Trophoblast cell (in vitro differentiated cells and primary cell): Measurements from ENCODE around the gene JPH4.

Experiments
- DNase-seq, 2 donors: peaks; one replicate each; pipeline ENCODE4 v3.0.0-alpha.2; 2016
- H2AFZ ChIP-seq: 2 replicates; pipeline ENCODE4 v1.6.1; 2013; ENCODE audit warnings: low read length, moderate library complexity, mild to moderate bottlenecking; ENCODE audit not compliant: insufficient read depth, poor library complexity
- H2AK5ac ChIP-seq: 2 replicates; pipeline ENCODE4 v1.6.1; 2013; ENCODE audit warnings: mild to moderate bottlenecking, low read length
- H2BK120ac ChIP-seq: 2 replicates; pipeline ENCODE4 v1.6.1; 2013; ENCODE audit warnings: low read length, mild to moderate bottlenecking, moderate library complexity; ENCODE audit not compliant: insufficient read depth, poor library complexity
- H2BK12ac ChIP-seq: 2 replicates; pipeline ENCODE4 v1.6.1; 2013; ENCODE audit warnings: mild to moderate bottlenecking, low read length, moderate library complexity
- H2BK5ac ChIP-seq: 2 replicates; pipeline ENCODE4 v1.6.1; 2013; ENCODE audit warnings: low read length, low read depth, moderate library complexity, mild to moderate bottlenecking; ENCODE audit not compliant: poor library complexity
- H3K14ac ChIP-seq: 2 replicates; pipeline ENCODE4 v1.6.1; 2013; ENCODE audit warnings: mild to moderate bottlenecking, low read length
- H3K18ac ChIP-seq: 2 replicates; pipeline ENCODE4 v1.6.1; 2013; ENCODE audit warnings: mild to moderate bottlenecking, low read length
- H3K23ac ChIP-seq: 2 replicates; pipeline ENCODE4 v1.6.1; 2013; ENCODE audit warnings: low read length
- H3K27ac ChIP-seq: 2 replicates; pipeline ENCODE4 v1.5.1; 2013; ENCODE audit warnings: low read depth, mild to moderate bottlenecking, inconsistent platforms, low read length, moderate library complexity
- H3K27me3 ChIP-seq: 2 replicates; pipeline ENCODE4 v1.6.1; 2013; ENCODE audit warnings: inconsistent platforms, mild to moderate bottlenecking, low read length, moderate library complexity; ENCODE audit not compliant: insufficient read depth
- H3K36me3 ChIP-seq, 2 experiments: 1 replicate in 1 of 2; 2 replicates in 1 of 2; pipeline ENCODE4 v1.6.1; 2013; ENCODE audit warnings: low read length in 2 of 2, mild to moderate bottlenecking in 2 of 2, moderate library complexity in 1 of 2; ENCODE audit not compliant: insufficient read depth in 2 of 2, control insufficient read depth in 1 of 2
- H3K4ac ChIP-seq: 2 replicates; pipeline ENCODE4 v1.6.1; 2013; ENCODE audit warnings: low read depth, mild to moderate bottlenecking, low read length, moderate library complexity
- H3K4me1 ChIP-seq, 2 experiments: 1 replicate in 1 of 2; 2 replicates in 1 of 2; pipeline ENCODE4 v1.6.1; 2013; ENCODE audit warnings: low read length in 2 of 2, mild to moderate bottlenecking in 2 of 2, moderate library complexity in 1 of 2; ENCODE audit not compliant: insufficient read depth in 2 of 2, control insufficient read depth in 1 of 2
- H3K4me2 ChIP-seq: 2 replicates; pipeline ENCODE4 v1.6.1; 2013; ENCODE audit warnings: inconsistent platforms, mild to moderate bottlenecking, low read length, moderate library complexity
- H3K4me3 ChIP-seq: 2 replicates; pipeline ENCODE4 v1.5.1; 2013; ENCODE audit warnings: mild to moderate bottlenecking, low read depth, low read length, inconsistent platforms
- H3K79me1 ChIP-seq: one replicate; pipeline ENCODE4 v1.6.1; 2013; ENCODE audit warnings: low read length
- H3K79me2 ChIP-seq: 2 replicates; pipeline ENCODE4 v1.6.1; 2013; ENCODE audit warnings: low read length, mild to moderate bottlenecking; ENCODE audit not compliant: control insufficient read depth, insufficient read depth, poor library complexity
- H3K9ac ChIP-seq: 2 replicates; pipeline ENCODE4 v1.6.1; 2013; ENCODE audit warnings: mild to moderate bottlenecking, low read length
- H3K9me3 ChIP-seq: 2 replicates; pipeline ENCODE4 v1.6.1; 2013; ENCODE audit warnings: low read depth, mild to moderate bottlenecking, control low read depth, inconsistent platforms, low read length; ENCODE audit not compliant: insufficient read depth
- H4K12ac ChIP-seq: 2 replicates; pipeline ENCODE4 v1.6.1; 2013; ENCODE audit warnings: low read depth, mild to moderate bottlenecking, low read length, moderate library complexity
- H4K8ac ChIP-seq: 2 replicates; pipeline ENCODE4 v1.6.1; 2013; ENCODE audit warnings: low read depth, mild to moderate bottlenecking, low read length, moderate library complexity
- H4K91ac ChIP-seq: one replicate; pipeline ENCODE4 v1.6.1; 2013; ENCODE audit warnings: low read depth, mild to moderate bottlenecking, low read length, moderate library complexity
- WGBS: extraction: QIAGEN DNeasy Blood & Tissue Kit; methylation state at CpG from one replicate; pipeline ENCODE4 v1.1.7; 2013; ENCODE audit warnings: missing lambda C conversion rate; ENCODE audit not compliant: insufficient read length, insufficient coverage; ENCODE audit errors: extremely low coverage; 5-methylcytosine and 5-hydroxymethylcytosine counted together

JPH4 gene

DNA sequence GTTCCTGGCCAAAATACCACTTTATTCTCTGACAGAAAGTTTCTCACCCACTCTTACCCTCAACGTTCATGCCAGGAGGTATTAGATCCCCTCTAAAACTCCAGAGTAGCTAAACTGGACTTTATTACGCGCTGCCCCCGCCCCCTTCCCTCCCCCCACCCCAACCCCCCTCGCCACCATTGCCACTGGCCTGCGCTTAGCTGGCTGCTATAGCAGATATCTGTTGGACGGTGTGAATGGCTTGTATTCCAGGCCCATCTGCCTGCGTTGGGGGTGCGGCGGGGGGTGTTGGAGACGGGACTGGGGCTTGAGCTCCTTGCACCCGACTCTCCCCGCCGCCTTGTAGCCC lies 23.1 kb downstream of the JPH4 start:
- H3K27me3 ChIP-seq = no peaks in the 10 kb centered on the region
- H3K14ac ChIP-seq = no peak overlapping the region
- H3K9me3 ChIP-seq = no peaks in the 10 kb centered on the region
- H4K91ac ChIP-seq = no peak overlapping the region
- WGBS = no CpG with 5 or more reads among the region's 14 CpGs
- no peak overlapping the region for H2BK120ac ChIP-seq
- H3K4me1 ChIP-seq = peaks cover 5 to 16% of the 10 kb centered on the region in 2 experiments
- H3K4ac ChIP-seq = no peak overlapping the region
- peak overlapping the region; percentile 2 for H4K8ac ChIP-seq
- peaks cover 7% of the 10 kb centered on the region for H3K79me1 ChIP-seq
- H3K9ac ChIP-seq = no peak overlapping the region
- H2BK5ac ChIP-seq = no peak overlapping the region
- H3K4me3 ChIP-seq = peak overlapping the region; percentile 92
- no peak overlapping the region for H2BK12ac ChIP-seq
- H2AFZ ChIP-seq = no peak overlapping the region
- H3K27ac ChIP-seq = no peak overlapping the region
- no peak overlapping the region for H3K18ac ChIP-seq
- no peak overlapping the region for H3K23ac ChIP-seq
- H4K12ac ChIP-seq = no peak overlapping the region
- no peak for DNase-seq
- peak overlapping the region; percentile 82 for H3K4me2 ChIP-seq
- H3K79me2 ChIP-seq = peaks cover 10% of the 10 kb centered on the region
- no peak overlapping the region for H2AK5ac ChIP-seq
- peaks cover 18 to 26% of the 10 kb centered on the region in 2 experiments for H3K36me3 ChIP-seq

DNA sequence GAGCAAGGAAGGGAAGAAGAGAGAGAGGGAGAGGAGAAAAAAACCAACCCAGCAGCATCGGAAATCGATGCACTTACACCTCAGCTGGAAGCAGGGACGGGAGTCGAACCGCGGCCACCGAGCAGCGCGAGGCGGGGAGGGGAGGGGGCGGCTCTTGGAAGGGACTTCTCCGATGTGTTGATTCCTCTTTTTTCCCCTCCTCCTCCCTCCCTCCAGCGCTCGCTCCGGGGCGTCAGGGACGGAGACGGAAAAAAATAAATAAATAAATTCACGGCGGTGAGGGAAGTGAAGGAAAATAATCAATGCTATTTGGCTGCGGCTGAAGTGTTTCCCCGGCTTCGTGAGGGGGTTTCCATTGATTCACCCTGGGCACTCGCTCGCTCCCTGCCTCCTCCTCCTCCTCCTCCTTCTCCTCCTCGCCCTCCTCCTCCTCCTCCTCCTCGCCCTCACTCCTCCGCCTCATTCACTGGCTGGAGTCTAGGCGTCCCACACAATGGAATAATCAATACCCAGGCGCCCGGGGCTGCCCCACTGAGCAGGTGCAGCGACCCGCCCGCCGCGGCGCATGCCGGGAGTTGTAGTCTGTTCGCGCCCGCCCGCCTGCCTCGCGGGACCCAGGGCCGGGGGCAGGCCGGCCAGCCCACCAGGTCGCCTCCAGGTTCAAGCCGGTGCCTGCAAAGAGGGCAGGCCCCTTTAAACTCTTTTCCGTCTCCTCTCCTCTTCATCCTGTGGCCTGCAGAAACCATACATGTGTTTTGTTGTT lies 27.1 kb downstream of the JPH4 start, which contains the start of gene ZFHX2:
TSS of gene ZFHX2 (minus strand) at position 500 of the 763 bp plus-strand sequence. CDS start 16,440 bp downstream, outside the sequence.
- Histone ChIP-seq H3K14ac (no peak within 1 kb of the TSS), H3K4me2 (peak within 1 kb of the TSS; percentile 89), H4K91ac (peak within 1 kb of the TSS; percentile 48), H3K4me1 (peaks cover 5 to 14% of the 10 kb centered on the region in 2 experiments), H3K23ac (no peak within 1 kb of the TSS), H2BK5ac (no peak within 1 kb of the TSS), H2BK12ac (no peak within 1 kb of the TSS), H2AK5ac (no peak within 1 kb of the TSS), H4K12ac (peak within 1 kb of the TSS; percentile 63), H3K18ac (peak within 1 kb of the TSS; percentile 3), H3K27me3 (no peaks in the 10 kb centered on the region), H3K4me3 (peak within 1 kb of the TSS; percentile 76), H3K9ac (peak within 1 kb of the TSS; percentile 36), H2AFZ (peak within 1 kb of the TSS; percentile 76), H3K9me3 (no peaks in the 10 kb centered on the region), H3K4ac (no peak within 1 kb of the TSS), H4K8ac (peak within 1 kb of the TSS; percentile 89), H2BK120ac (no peak within 1 kb of the TSS), H3K79me2 (peaks cover 8% of the 10 kb centered on the region), H3K27ac (no peak within 1 kb of the TSS), H3K79me1 (peaks cover 6% of the 10 kb centered on the region), H3K36me3 (no peaks in the 10 kb centered on the region)
- no CpG with 5 or more reads among the region's 49 CpGs for WGBS
- DNase-seq = peak in 1 of 2 donors; percentile 46

DNA sequence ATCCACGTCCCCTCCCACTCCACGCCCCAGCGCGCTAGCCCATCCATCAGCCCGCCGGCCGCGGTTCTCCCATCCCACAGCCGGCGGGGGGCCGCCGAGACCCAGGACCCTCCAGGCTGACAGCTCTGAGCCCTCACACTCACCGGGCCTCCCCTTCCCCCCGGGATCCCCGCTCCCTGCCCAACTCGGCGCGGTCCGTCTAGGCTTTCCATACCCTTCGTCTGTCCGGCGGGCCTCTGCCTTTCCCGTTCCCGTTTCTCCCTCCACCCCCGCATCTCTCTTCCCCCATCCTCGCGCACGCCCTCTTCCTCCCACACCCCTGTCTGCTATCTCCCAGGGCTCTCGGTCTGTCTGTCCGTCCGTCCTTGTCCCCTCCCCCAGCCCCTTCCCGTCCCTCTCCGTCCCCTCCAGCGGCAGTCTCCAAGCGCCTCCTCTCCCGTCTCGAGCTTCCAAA lies 27.8 kb downstream of the JPH4 start:
- H3K4me3 ChIP-seq = peak overlapping the region; percentile 76
- H2BK5ac ChIP-seq = no peak overlapping the region
- WGBS = no CpG with 5 or more reads among the region's 37 CpGs
- peaks cover under 1% of the 10 kb centered on the region for H3K79me1 ChIP-seq
- peak overlapping the region; percentile 1 for H4K91ac ChIP-seq
- H2AFZ ChIP-seq = peak overlapping the region; percentile 76
- peak overlapping the region; percentile 36 for H3K9ac ChIP-seq
- H2BK120ac ChIP-seq = no peak overlapping the region
- peaks cover 4% of the 10 kb centered on the region for H3K79me2 ChIP-seq
- no peak overlapping the region for H2BK12ac ChIP-seq
- H3K27ac ChIP-seq = no peak overlapping the region
- no peak overlapping the region for H2AK5ac ChIP-seq
- peaks cover 0 to 2% of the 10 kb centered on the region in 2 experiments for H3K36me3 ChIP-seq
- peaks cover 3 to 12% of the 10 kb centered on the region in 2 experiments for H3K4me1 ChIP-seq
- no peaks in the 10 kb centered on the region for H3K9me3 ChIP-seq
- no peak overlapping the region for H3K18ac ChIP-seq
- H3K23ac ChIP-seq = no peak overlapping the region
- no peaks in the 10 kb centered on the region for H3K27me3 ChIP-seq
- H3K14ac ChIP-seq = no peak overlapping the region
- H3K4ac ChIP-seq = no peak overlapping the region
- H3K4me2 ChIP-seq = peak overlapping the region; percentile 89
- no peak for DNase-seq
- H4K12ac ChIP-seq = no peak overlapping the region
- peak overlapping the region; percentile 8 for H4K8ac ChIP-seq

DNA sequence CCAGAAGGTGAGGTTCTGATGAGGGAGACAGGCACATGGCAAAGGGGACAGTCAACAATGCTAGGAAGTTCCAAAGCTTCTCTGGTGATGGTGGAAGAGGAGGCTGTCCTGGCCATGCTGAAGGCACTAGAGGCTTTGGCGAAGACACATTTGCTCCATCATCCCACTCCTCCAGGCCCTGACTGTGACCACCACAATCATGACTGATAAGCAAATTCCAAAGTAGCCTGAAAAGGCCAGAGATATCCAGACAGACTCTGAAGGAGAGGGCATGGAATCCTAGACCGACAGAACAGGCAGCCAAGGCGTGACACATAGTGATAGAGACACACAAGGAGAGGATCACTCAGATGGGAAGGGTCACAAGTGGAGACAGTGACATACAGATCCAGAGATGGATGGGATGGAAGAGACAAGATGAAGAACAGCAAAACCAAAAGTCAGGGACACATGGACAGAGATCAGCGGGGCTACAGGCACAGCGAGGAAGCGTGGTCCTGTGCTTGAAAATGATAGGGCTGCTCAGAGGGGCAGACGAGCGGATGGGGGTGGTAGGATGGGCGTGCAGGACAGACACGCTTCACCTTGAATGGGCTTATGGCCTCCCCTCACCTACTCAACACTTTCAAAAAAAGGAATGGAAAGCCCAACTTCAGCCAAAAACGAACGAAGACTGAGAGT lies 28.3 kb downstream of the JPH4 start:
- H2BK120ac ChIP-seq = no peak overlapping the region
- H3K23ac ChIP-seq = no peak overlapping the region
- H4K91ac ChIP-seq = no peak overlapping the region
- no peak overlapping the region for H2AK5ac ChIP-seq
- no peaks in the 10 kb centered on the region for H3K79me1 ChIP-seq
- no peak overlapping the region for H3K27ac ChIP-seq
- H3K14ac ChIP-seq = no peak overlapping the region
- no peak overlapping the region for H4K12ac ChIP-seq
- peak overlapping the region; percentile 76 for H2AFZ ChIP-seq
- no peak overlapping the region for H3K9ac ChIP-seq
- no peak overlapping the region for H2BK12ac ChIP-seq
- DNase-seq = no peak
- no peak overlapping the region for H2BK5ac ChIP-seq
- H3K18ac ChIP-seq = no peak overlapping the region
- no peaks in the 10 kb centered on the region for H3K9me3 ChIP-seq
- no peaks in the 10 kb centered on the region for H3K27me3 ChIP-seq
- peaks cover 3% of the 10 kb centered on the region for H3K79me2 ChIP-seq
- peak overlapping the region; percentile 76 for H3K4me3 ChIP-seq
- H3K4ac ChIP-seq = no peak overlapping the region
- H3K36me3 ChIP-seq = peaks cover 0 to 2% of the 10 kb centered on the region in 2 experiments
- H4K8ac ChIP-seq = no peak overlapping the region
- H3K4me2 ChIP-seq = peak overlapping the region; percentile 89
- no CpG with 5 or more reads among the region's 12 CpGs for WGBS
- H3K4me1 ChIP-seq = peaks cover 3 to 11% of the 10 kb centered on the region in 2 experiments
